Small intestine (tissue), 7 donors: ENCODE results near the gene IL1RAPL2. TPM values are rescaled to one million over a fixed set of nuclear protein-coding genes. Genes with fewer than 3 reads are reported as not detected.
A peak's percentile ranks its signal among the peaks of the same experiment; 100 is the strongest.

Experiments
- DNase-seq, 2 donors: peaks; one replicate each; pipeline versions ENCODE4 v3.0.0 to v3.0.0-alpha.2; 2013
- FAIRE-seq: peaks from 2 replicates; lab custom pipeline; 2012; peaks lifted over from hg19 to GRCh38; lab: Jason Lieb, UNC
- H3K27ac ChIP-seq, 3 donors: one replicate each; pipeline ENCODE4 v1.5.1; 2013; ENCODE audit warnings: low read length in 2 of 3, mild to moderate bottlenecking in 2 of 3, control low read depth in 1 of 3, inconsistent platforms in 1 of 3, low read depth in 1 of 3, moderate library complexity in 1 of 3
- H3K27me3 ChIP-seq, 3 donors: one replicate each; pipeline ENCODE4 v1.6.1; 2013; ENCODE audit warnings: low read length in 3 of 3, inconsistent platforms in 1 of 3; ENCODE audit not compliant: control insufficient read depth in 3 of 3, insufficient read depth in 3 of 3
- H3K36me3 ChIP-seq, 3 donors: one replicate each; pipeline ENCODE4 v1.6.1; 2013; ENCODE audit warnings: low read length in 3 of 3, inconsistent platforms in 1 of 3, low read depth in 1 of 3, mild to moderate bottlenecking in 1 of 3, moderate library complexity in 1 of 3; ENCODE audit not compliant: control insufficient read depth in 3 of 3, insufficient read depth in 2 of 3
- H3K4me1 ChIP-seq, 3 donors: one replicate each; pipeline ENCODE4 v1.6.1; 2013; ENCODE audit warnings: low read length in 2 of 3, inconsistent platforms in 1 of 3, low read depth in 1 of 3, mild to moderate bottlenecking in 1 of 3, moderate library complexity in 1 of 3; ENCODE audit not compliant: control insufficient read depth in 3 of 3, insufficient read depth in 2 of 3
- H3K4me3 ChIP-seq, 3 donors: one replicate each; pipeline ENCODE4 v1.5.1; 2013; ENCODE audit warnings: low read length in 3 of 3, control low read depth in 1 of 3, inconsistent platforms in 1 of 3, low read depth in 1 of 3, mild to moderate bottlenecking in 1 of 3, moderate library complexity in 1 of 3
- H3K9me3 ChIP-seq, 2 donors: one replicate each; pipeline ENCODE4 v1.6.1; 2013; ENCODE audit warnings: low read depth in 1 of 2, low read length in 1 of 2; ENCODE audit not compliant: control insufficient read depth in 2 of 2, insufficient read depth in 1 of 2
- WGBS, 3 donors: extraction: QIAGEN DNeasy Blood & Tissue Kit; methylation state at CpG; one replicate each; pipeline ENCODE4 v1.1.7; 2013; 5-methylcytosine and 5-hydroxymethylcytosine counted together
- polyA plus RNA-seq, 4 donors: library from polyadenylated mRNA; stranded (reverse) in 3 of 4; unstranded in 1 of 4; fragments of 200-250 nt in 3 of 4; fragments of 120-200 nt in 1 of 4; gene quantifications; one replicate each; pipeline versions ENCODE4 v1.2.1 to v1.2.3, GENCODE V29; 2013
- donor health status: healthy with polysubstance abuse.
- donor health status: control.
- donor health status: control.
- donor health status: Bipolar disorder and iron deficiency.
- donor health status: healthy.

IL1RAPL2 gene
- polyA plus RNA-seq, 4 donors: 0.03 TPM; not detected in 3

DNA sequence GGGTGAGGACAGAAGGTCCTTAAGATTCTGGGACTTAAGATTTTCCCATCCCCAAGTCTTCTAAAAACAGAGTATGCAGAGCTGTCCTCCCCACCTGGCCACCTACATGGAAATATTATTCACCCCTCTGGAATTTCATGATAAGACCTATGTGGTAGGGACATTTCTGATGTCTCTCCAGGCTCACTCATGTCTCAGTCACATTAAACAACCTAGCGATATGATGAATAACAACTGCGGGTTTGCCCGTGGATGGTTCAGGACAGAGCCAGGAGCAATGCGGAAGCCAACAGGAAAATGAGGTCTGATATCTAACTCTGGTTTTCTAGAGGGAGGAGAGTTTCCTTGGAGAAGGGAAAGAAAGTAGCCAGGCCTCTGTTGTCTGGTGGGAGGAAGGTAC is 607.1 kb downstream of the IL1RAPL2 start:
- no peaks in the 10 kb centered on the region for H3K36me3 ChIP-seq
- no peaks in the 10 kb centered on the region for H3K27me3 ChIP-seq
- no peak overlapping the region for H3K27ac ChIP-seq
- DNase-seq (no peak), FAIRE-seq (no peak)
- H3K4me1 ChIP-seq: no peaks in the 10 kb centered on the region
- H3K9me3 ChIP-seq: no peaks in the 10 kb centered on the region
- 80 to 93% (median 91%) methylated on average over 4 of the region's 4 CpGs for WGBS, 3 donors
- no peak overlapping the region for H3K4me3 ChIP-seq

DNA sequence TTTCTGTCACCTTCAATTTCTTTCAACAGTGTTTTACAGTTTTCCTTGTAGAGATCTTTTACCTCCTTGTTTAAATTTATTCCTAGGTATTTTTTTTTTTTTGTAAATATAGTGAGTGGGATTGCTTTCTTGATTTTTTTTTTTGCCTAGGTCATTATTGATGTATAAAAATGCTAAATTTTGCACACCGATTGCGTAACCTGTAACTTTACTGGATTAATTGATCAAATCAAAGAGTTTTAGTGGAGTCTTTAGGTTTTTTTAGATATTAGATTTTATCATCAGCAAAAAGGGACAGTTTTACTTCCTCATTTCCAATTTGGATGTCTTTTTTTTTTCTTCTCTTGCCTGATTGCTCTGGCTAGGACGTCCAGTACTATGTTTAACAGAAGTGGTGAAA is 613.6 kb downstream of the IL1RAPL2 start:
- Histone ChIP-seq H3K36me3 (no peaks in the 10 kb centered on the region), H3K4me3 (no peak overlapping the region), H3K27ac (no peak overlapping the region), H3K27me3 (no peaks in the 10 kb centered on the region), H3K9me3 (no peaks in the 10 kb centered on the region), H3K4me1 (no peaks in the 10 kb centered on the region)
- DNase-seq: no peak
- no peak for FAIRE-seq
- WGBS, 3 donors: 80 to 89% (median 83%) methylated on average over 3 of the region's 3 CpGs

- Histone ChIP-seq H3K36me3 (no peaks in the 10 kb centered on the region), H3K27me3 (no peaks in the 10 kb centered on the region), H3K27ac (no peak overlapping the region), H3K4me3 (no peak overlapping the region), H3K4me1 (no peaks in the 10 kb centered on the region), H3K9me3 (peaks cover 0 to 1% of the 10 kb centered on the region in 2 donors)
- no peak for FAIRE-seq
- DNase-seq: no peak
- 78 to 85% (median 84%) methylated on average over 8 of the region's 8 CpGs for WGBS, 3 donors
Measured at GRCh38 chrX:105189093-105189492, 623.1 kb downstream of the IL1RAPL2 start.

DNA sequence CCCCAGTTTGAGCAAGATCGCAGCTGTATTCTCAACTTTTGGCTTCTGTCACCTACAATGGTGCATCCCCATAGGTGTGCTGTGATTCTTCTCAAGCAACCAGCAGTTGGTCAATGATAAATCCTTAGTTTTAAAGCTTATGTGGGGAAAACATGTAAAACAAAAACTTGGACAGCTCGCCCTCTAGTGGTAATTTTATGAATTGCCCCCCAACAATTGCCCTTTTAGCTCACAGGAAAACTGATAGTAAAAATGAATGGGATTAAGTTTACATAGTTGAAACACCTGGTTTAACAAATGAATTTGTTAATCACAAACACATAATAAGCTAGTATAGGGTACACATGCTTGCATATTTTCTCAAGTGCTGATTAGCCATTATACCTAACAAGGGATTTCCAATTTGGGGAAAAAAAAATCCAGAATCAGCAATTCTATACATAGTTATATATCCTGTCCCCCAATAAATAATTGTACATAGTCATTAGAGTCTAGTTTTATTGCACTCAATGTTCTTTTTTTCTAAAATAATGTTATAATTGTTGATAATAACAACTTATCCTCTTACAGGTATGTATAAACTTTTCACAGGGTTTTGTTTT is 624.4 kb downstream of the IL1RAPL2 start:
- no peak overlapping the region for H3K4me3 ChIP-seq
- H3K27me3 ChIP-seq: no peaks in the 10 kb centered on the region
- H3K4me1 ChIP-seq: no peaks in the 10 kb centered on the region
- H3K27ac ChIP-seq: no peak overlapping the region
- WGBS, 3 donors: 0 to 3% (median 3%) methylated on average over 2 of the region's 2 CpGs
- FAIRE-seq: no peak
- no peaks in the 10 kb centered on the region for H3K36me3 ChIP-seq
- peaks cover 0 to 1% of the 10 kb centered on the region in 2 donors for H3K9me3 ChIP-seq
- DNase-seq: peak; percentile 20 to 23

- Histone ChIP-seq H3K27me3 (no peaks in the 10 kb centered on the region), H3K4me3 (no peak overlapping the region), H3K4me1 (no peaks in the 10 kb centered on the region), H3K36me3 (no peaks in the 10 kb centered on the region), H3K9me3 (peaks cover 0 to 1% of the 10 kb centered on the region in 2 donors), H3K27ac (no peak overlapping the region)
- DNase-seq (peak in 1 of 2 donors; percentile 0), FAIRE-seq (no peak)
- 0 to 30% (median 18%) methylated on average over 2 of the region's 2 CpGs for WGBS, 3 donors
Measured at GRCh38 chrX:105191878-105192277, 625.9 kb downstream of the IL1RAPL2 start.

DNA sequence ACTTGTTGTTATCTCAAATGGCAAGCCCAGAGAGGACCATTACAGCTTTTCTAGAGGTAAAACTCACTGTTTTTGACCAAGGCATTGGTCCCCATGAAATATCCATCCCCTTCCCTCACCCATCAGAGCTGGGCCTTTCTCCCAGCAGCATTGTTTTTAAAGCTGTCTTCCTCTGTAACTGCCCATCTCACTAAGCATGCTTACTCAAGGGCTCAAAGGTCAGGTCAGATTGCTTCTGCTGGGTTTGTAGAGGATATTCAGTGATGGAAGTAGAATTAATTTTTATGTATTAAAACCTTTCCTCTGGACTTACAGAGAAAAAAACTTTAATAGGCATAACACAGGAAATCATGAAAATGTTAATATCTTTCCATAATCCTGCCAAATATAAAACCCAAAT is 643.4 kb downstream of the IL1RAPL2 start:
- DNase-seq (no peak), FAIRE-seq (no peak)
- no peak overlapping the region for H3K27ac ChIP-seq
- H3K9me3 ChIP-seq: no peaks in the 10 kb centered on the region
- H3K4me3 ChIP-seq: no peak overlapping the region
- H3K27me3 ChIP-seq: no peaks in the 10 kb centered on the region
- no peaks in the 10 kb centered on the region for H3K4me1 ChIP-seq
- no peaks in the 10 kb centered on the region for H3K36me3 ChIP-seq

DNA sequence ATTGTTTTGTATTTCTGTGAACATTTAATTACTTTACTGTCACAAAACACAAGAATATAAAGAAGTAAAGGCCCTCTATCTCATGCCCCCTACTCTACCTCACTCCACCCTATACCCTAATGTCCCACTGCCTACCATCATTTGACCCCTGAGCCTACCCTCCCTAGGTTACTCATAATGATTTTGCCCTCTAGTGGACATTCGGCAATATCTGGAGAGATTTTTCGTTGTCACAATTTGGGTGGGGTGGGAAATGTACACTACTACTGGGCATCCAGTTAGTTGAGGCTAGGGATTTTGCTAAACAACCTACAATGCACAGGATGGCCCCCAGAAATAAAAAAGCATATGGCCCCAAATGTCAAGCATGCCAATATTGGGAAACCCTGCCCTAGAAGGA is 644.3 kb downstream of the IL1RAPL2 start:
- WGBS, 3 donors: 58 to 88% (median 76%) methylated on average over 2 of the region's 2 CpGs
- no peak overlapping the region for H3K4me3 ChIP-seq
- H3K27me3 ChIP-seq: no peaks in the 10 kb centered on the region
- no peaks in the 10 kb centered on the region for H3K36me3 ChIP-seq
- no peaks in the 10 kb centered on the region for H3K4me1 ChIP-seq
- H3K27ac ChIP-seq: no peak overlapping the region
- FAIRE-seq (no peak), DNase-seq (no peak)
- H3K9me3 ChIP-seq: no peaks in the 10 kb centered on the region

DNA sequence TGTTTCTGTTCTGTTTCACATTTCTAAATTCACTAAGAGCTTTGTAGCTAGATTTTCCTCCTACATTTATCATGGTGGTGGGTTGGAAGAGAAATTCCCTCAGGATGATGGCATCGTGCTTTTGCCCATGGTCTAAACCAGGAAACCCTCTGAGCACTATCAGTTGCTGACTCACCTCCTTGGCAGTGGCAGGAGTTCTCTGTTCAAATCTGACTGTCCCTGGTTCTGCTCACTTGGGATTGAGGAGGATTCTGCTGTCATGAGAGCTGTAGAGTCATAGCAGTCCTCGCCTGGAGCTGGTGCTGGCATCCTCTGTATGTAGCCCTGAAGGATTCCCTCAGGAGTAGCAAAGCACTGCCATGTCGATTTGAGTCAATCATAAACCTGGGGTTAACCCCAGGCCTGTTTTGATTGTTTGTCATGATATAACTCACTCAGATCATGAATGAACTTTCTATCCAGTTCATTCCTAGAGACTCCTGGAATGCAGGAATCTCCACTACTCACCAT is 645.1 kb downstream of the IL1RAPL2 start:
- Histone ChIP-seq H3K4me3 (no peak overlapping the region), H3K27ac (no peak overlapping the region), H3K9me3 (no peaks in the 10 kb centered on the region), H3K4me1 (no peaks in the 10 kb centered on the region), H3K36me3 (no peaks in the 10 kb centered on the region), H3K27me3 (no peaks in the 10 kb centered on the region)
- no peak for FAIRE-seq
- DNase-seq: no peak
- WGBS, 3 donors: 62 to 66% (median 63%) methylated on average over 3 of the region's 3 CpGs
